Measurements from ENCODE around the gene UBQLN3.

GRCh38 chr11:5508605-5509004 is 1.2 kb downstream of the UBQLN3 start:
- no peak for TF ChIP-seq CTCF (conservative IDR thresholded peaks at IDR 0.05; ENCODE audit: low read depth in 2 of 2)
- no peak for TF ChIP-seq REST (IDR thresholded peaks at IDR 0.05; ENCODE audit: unreplicated experiment)
- TF ChIP-seq EZH2 (IDR thresholded peaks at IDR 0.05; ENCODE audit: low read depth, unreplicated experiment): no peak
- TF ChIP-seq POLR2AphosphoS5 (IDR thresholded peaks at IDR 0.05; ENCODE audit: low read depth): no peak
- TF ChIP-seq ZNF114 (CRISPR knock-in tag; IDR thresholded peaks at IDR 0.05): no peak
- TF ChIP-seq EZH2phosphoT487 (IDR thresholded peaks at IDR 0.05; ENCODE audit: unreplicated experiment): no peak
- TF ChIP-seq CREB1 (CRISPR knock-in tag; IDR thresholded peaks at IDR 0.05; ENCODE audit: low read depth): no peak
- no peak for TF ChIP-seq STAT1 (IDR thresholded peaks at IDR 0.05; ENCODE audit: unreplicated experiment)
- TF ChIP-seq NANOG (IDR thresholded peaks at IDR 0.05; ENCODE audit: borderline replicate concordance): no peak
- TF ChIP-seq ETS1 (IDR thresholded peaks at IDR 0.05): no peak
